Measurements from ENCODE around the gene UPP1. TPM values are rescaled to one million over a fixed set of nuclear protein-coding genes. Genes with fewer than 3 reads are reported as not detected.
"Not testable (repeated sequence)": the region's sequence is repeated elsewhere in the genome, so short reads cannot be mapped to it uniquely, and the experiment has no call there.

Gene UPP1
- total RNA-seq, 1 donor from 2014 or later = 55.4 TPM

GRCh38 chr7:48063985-48064384, 25.1 kb upstream of the UPP1 start:
- no peak overlapping the region for H3K4me3 Mint-ChIP-seq
- H3K9me3 Mint-ChIP-seq = peaks cover 9% of the 10 kb centered on the region
- no peak overlapping the region for H3K27ac Mint-ChIP-seq
- intact Hi-C loops (cut with micrococcal nuclease) = no loop called here
- H3K4me1 Mint-ChIP-seq (ENCODE audit: low read depth) = no peaks in the 10 kb centered on the region
- no peaks in the 10 kb centered on the region for H3K36me3 Mint-ChIP-seq (ENCODE audit: low read depth)
- H3K27me3 Mint-ChIP-seq (ENCODE audit: insufficient read depth) = peaks cover 13% of the 10 kb centered on the region
- DNase-seq (ENCODE audit: low spot score) = no peak

GRCh38 chr7:48067475-48067874, 21.6 kb upstream of the UPP1 start:
- Mint-ChIP-seq H3K9me3 (peaks cover 12% of the 10 kb centered on the region), H3K4me3 (no peak overlapping the region), H3K27ac (no peak overlapping the region), H3K27me3 (ENCODE audit: insufficient read depth) (peaks cover 12% of the 10 kb centered on the region), H3K36me3 (ENCODE audit: low read depth) (peaks cover 2% of the 10 kb centered on the region), H3K4me1 (ENCODE audit: low read depth) (no peaks in the 10 kb centered on the region)
- intact Hi-C loops (cut with micrococcal nuclease) = no loop called here
- no peak for DNase-seq (ENCODE audit: low spot score)

DNA sequence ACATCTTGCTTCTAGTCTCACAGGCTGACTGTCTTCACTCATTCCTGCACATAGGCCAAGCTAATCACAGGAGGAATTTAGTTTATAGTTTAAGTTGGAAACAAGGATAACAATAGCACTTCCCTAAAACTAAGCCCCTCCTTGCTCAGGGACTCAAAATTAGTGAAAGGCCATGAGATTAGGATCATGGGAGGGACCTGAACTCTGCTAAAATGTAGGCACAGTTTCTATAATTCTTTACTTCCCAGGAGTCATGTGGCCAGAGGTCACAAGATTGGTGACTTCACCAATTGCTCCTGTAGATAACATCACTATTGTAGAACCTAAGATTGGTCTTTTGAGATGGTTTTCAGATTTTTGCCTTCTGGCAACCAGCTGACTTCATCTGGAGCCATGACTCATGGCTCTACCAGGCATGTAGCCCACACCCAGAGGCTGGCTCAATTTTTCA, 14.8 kb upstream of the UPP1 start:
- no peak for DNase-seq (ENCODE audit: low spot score)
- H3K9me3 Mint-ChIP-seq = peaks cover 4% of the 10 kb centered on the region
- no peak overlapping the region for H3K27ac Mint-ChIP-seq
- no peaks in the 10 kb centered on the region for H3K27me3 Mint-ChIP-seq (ENCODE audit: insufficient read depth)
- intact Hi-C loops (cut with micrococcal nuclease) = no loop called here
- H3K4me1 Mint-ChIP-seq (ENCODE audit: low read depth) = peaks cover 12% of the 10 kb centered on the region
- no peak overlapping the region for H3K4me3 Mint-ChIP-seq
- H3K36me3 Mint-ChIP-seq (ENCODE audit: low read depth) = peaks cover 2% of the 10 kb centered on the region

GRCh38 chr7:48077423-48077822, 11.6 kb upstream of the UPP1 start:
- peaks cover 1% of the 10 kb centered on the region for H3K9me3 Mint-ChIP-seq
- H3K4me1 Mint-ChIP-seq (ENCODE audit: low read depth) = peaks cover 14% of the 10 kb centered on the region
- no peaks in the 10 kb centered on the region for H3K36me3 Mint-ChIP-seq (ENCODE audit: low read depth)
- peaks cover 2% of the 10 kb centered on the region for H3K27me3 Mint-ChIP-seq (ENCODE audit: insufficient read depth)
- intact Hi-C loops (cut with micrococcal nuclease) = no loop called here
- H3K4me3 Mint-ChIP-seq = no peak overlapping the region
- no peak overlapping the region for H3K27ac Mint-ChIP-seq
- DNase-seq (ENCODE audit: low spot score) = no peak

DNA sequence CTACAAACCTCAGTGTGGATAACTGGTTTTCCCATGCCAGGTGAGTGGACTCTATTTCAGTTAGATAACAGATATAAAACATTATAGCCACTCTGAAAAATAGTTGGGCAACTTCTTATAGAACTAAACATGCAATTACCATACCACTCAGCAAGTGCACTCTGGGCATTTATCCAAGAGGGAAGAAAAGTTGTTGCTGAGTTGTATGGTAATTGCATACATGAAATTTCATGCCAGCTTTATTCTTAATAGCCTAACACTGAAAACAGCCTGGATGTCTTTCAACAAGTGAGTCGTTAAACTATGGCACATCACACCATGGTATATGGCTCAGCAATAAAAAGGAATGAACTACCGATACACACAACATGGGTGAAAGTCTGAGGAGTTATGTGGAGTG, 10.6 kb upstream of the UPP1 start:
- Mint-ChIP-seq H3K4me3 (no peak overlapping the region), H3K27ac (no peak overlapping the region), H3K4me1 (ENCODE audit: low read depth) (peaks cover 24% of the 10 kb centered on the region), H3K9me3 (no peaks in the 10 kb centered on the region), H3K36me3 (ENCODE audit: low read depth) (peaks cover 1% of the 10 kb centered on the region), H3K27me3 (ENCODE audit: insufficient read depth) (peaks cover 2% of the 10 kb centered on the region)
- intact Hi-C loops (cut with micrococcal nuclease) = no loop called here
- DNase-seq (ENCODE audit: low spot score) = no peak

DNA sequence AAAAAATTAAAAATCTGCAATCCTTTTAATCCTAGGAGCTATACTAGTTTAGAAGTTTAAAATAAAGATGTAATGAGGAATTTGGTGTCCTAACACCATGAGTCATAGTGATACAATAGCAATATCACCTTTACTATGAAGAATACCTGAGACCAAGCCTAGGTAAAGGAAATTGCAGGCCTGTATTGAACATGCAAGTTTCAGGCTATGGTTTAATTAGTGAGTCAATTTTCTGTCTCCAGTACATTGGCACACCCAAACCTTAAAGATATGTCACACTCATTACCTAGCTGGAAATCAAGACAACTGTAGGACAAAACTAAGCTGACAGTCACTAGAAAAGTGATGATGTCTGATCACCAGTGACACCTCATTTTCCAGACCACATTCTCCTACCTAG, 6.7 kb upstream of the UPP1 start:
- H3K27ac Mint-ChIP-seq; intact Hi-C loops (cut with micrococcal nuclease); H3K27me3 Mint-ChIP-seq (ENCODE audit: insufficient read depth); H3K36me3 Mint-ChIP-seq (ENCODE audit: low read depth); DNase-seq (ENCODE audit: low spot score); H3K9me3 Mint-ChIP-seq: not testable (repeated sequence)
- Mint-ChIP-seq H3K4me3 (peak overlapping the region; percentile 12), H3K4me1 (ENCODE audit: low read depth) (peaks cover 46% of the 10 kb centered on the region)

GRCh38 chr7:48083114-48083830, 5.8 kb upstream of the UPP1 start:
- Mint-ChIP-seq H3K27ac (peak overlapping the region; percentile 67), H3K4me3 (peak overlapping the region; percentile 28), H3K9me3 (no peaks in the 10 kb centered on the region), H3K36me3 (ENCODE audit: low read depth) (peaks cover 3% of the 10 kb centered on the region), H3K27me3 (ENCODE audit: insufficient read depth) (peaks cover 2% of the 10 kb centered on the region), H3K4me1 (ENCODE audit: low read depth) (peaks cover 54% of the 10 kb centered on the region)
- intact Hi-C loops (cut with micrococcal nuclease) = no loop called here
- DNase-seq (ENCODE audit: low spot score) = no peak

DNA sequence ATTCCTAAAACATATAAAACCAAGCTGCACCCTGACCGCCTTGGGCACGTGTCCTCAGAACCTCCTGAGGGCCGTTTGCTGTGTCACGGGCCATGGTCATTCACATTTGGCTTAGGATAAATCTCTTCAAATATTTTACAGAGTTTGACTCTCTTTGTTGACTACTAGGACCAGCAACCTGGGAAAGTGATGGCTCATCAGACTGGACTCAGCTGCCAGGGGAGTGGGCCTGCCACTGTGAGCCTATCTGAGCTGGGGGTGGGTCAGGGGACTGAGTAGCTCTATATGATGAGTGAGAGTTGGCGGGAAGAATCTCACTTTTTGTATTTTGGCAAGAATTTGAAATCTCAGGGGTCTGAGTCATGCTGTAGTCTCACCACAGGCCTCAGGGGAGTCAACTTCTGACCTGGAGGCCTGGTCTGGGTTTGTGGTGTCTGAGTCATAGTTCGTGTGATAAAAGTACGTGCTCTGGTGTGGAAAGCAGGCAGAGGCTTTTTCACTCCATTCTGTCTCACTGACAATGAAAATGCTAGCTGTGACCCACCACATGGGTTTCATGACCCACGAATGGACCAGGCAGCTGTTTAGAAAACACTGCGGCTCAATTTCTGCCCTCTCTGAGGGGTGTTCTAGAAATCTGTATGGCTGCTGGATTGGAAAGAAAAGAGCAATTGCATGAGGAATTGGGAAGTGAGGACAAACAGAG, 4.2 kb upstream of the UPP1 start:
- intact Hi-C loops (cut with micrococcal nuclease) = loop anchor here (1.0 to 5.0 kb wide), 7 partner anchors 44 to 603 kb away; partner anchors contain the start of genes C7orf57 and HUS1
- Mint-ChIP-seq H3K4me1 (ENCODE audit: low read depth) (peaks cover 60% of the 10 kb centered on the region), H3K9me3 (no peaks in the 10 kb centered on the region), H3K4me3 (peak overlapping the region; percentile 70), H3K27ac (peak overlapping the region; percentile 95), H3K36me3 (ENCODE audit: low read depth) (peaks cover 3% of the 10 kb centered on the region), H3K27me3 (ENCODE audit: insufficient read depth) (peaks cover 2% of the 10 kb centered on the region)
- peak; percentile 72 for DNase-seq (ENCODE audit: low spot score)

GRCh38 chr7:48085433-48085791, 3.7 kb upstream of the UPP1 start:
- DNase-seq (ENCODE audit: low spot score) = no peak
- intact Hi-C loops (cut with micrococcal nuclease) = loop anchor here (1.0 to 5.0 kb wide), 7 partner anchors 44 to 603 kb away; partner anchors contain the start of genes C7orf57 and HUS1
- no peaks in the 10 kb centered on the region for H3K9me3 Mint-ChIP-seq
- H3K27ac Mint-ChIP-seq = peak overlapping the region; percentile 95
- peak overlapping the region; percentile 70 for H3K4me3 Mint-ChIP-seq
- H3K27me3 Mint-ChIP-seq (ENCODE audit: insufficient read depth) = peaks cover 2% of the 10 kb centered on the region
- peaks cover 4% of the 10 kb centered on the region for H3K36me3 Mint-ChIP-seq (ENCODE audit: low read depth)
- H3K4me1 Mint-ChIP-seq (ENCODE audit: low read depth) = peaks cover 65% of the 10 kb centered on the region

DNA sequence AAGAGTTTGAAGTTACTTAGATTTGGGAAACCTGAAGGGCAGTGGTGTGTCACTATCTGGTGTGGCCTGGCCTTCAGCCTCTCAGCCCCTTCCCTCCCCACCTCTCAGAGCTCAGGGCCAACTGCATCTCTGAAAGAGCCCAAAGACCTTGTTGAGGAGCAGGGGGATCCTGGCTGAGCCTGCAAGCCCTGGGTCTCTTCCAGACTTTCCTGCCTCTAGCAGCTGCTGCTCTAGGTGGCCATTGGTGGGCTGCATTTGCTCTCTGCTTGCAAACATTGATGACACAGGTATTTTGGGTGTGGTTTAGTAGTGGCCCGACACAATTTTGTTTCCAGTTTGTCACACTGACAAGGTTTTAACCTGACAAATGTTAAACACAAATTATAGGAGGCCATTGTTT, 3.1 kb upstream of the UPP1 start:
- Mint-ChIP-seq H3K4me3 (peak overlapping the region; percentile 30), H3K4me1 (ENCODE audit: low read depth) (peaks cover 70% of the 10 kb centered on the region)

DNA sequence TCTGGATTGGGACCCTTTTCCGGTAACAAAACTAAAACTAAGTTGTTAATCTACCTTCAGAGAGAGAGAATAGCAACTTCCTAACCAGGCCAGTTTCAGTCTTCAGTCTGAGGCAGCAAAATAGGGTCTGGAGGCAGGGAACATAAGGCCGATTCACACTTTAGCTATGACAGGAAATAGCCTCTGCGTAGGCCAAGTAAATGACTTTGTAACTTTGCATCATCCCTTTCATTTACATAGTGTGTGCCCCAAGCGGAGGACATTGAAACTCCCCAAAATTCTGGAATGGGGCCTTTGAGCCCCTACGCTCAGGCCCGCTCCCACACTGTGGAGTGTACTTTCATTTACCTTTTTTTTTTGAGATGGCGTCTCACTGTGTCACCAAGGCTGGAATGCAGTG, 1.7 kb upstream of the UPP1 start:
- intact Hi-C loops (cut with micrococcal nuclease) = loop anchor here (5.0 kb wide), 2 partner anchors 215 to 605 kb away; no protein-coding TSS in a partner anchor
- peak overlapping the region; percentile 95 for H3K27ac Mint-ChIP-seq
- no peaks in the 10 kb centered on the region for H3K9me3 Mint-ChIP-seq
- H3K4me1 Mint-ChIP-seq (ENCODE audit: low read depth) = peaks cover 83% of the 10 kb centered on the region
- DNase-seq (ENCODE audit: low spot score) = no peak
- H3K4me3 Mint-ChIP-seq = peak overlapping the region; percentile 72
- H3K36me3 Mint-ChIP-seq (ENCODE audit: low read depth) = peaks cover 23% of the 10 kb centered on the region
- H3K27me3 Mint-ChIP-seq (ENCODE audit: insufficient read depth) = no peaks in the 10 kb centered on the region

More for the DNA sequence above, 3.1 kb upstream of the UPP1 start:
- Mint-ChIP-seq H3K9me3 (no peaks in the 10 kb centered on the region), H3K27ac (peak overlapping the region; percentile 95), H3K27me3 (ENCODE audit: insufficient read depth) (no peaks in the 10 kb centered on the region), H3K36me3 (ENCODE audit: low read depth) (peaks cover 9% of the 10 kb centered on the region)
- intact Hi-C loops (cut with micrococcal nuclease) = loop anchor here (1.0 to 5.0 kb wide), 7 partner anchors 45 to 604 kb away; partner anchors contain the start of genes C7orf57 and HUS1
- no peak for DNase-seq (ENCODE audit: low spot score)

DNA sequence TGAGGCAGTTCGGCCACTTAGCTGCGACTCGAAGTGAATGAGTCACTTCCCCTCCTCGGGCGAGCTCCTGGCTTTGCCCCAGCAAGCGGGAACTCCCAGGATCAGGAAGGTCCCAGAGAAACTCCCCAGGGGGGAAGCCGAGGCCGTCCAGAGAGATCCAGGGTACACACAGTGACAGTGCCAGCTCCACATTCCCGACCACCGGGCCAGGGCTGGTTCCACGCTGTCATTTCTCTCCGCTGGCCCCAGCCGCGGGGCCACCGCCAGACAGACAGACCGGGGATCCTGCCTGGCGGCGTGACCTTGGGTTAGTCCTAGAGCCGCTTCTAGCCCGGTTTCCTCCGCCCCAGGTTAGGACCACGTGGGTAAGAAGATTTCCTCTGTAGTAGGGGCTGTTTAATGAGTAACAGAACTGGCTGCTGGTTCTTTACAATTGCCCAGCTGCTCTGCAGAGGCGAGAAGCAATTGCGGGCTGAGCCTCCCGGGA, 463 bp upstream of the UPP1 start:
- H3K36me3 Mint-ChIP-seq (ENCODE audit: low read depth) = peaks cover 28% of the 10 kb centered on the region
- H3K27me3 Mint-ChIP-seq (ENCODE audit: insufficient read depth) = no peaks in the 10 kb centered on the region
- peaks cover 82% of the 10 kb centered on the region for H3K4me1 Mint-ChIP-seq (ENCODE audit: low read depth)
- intact Hi-C loops (cut with micrococcal nuclease) = loop anchor here (1.0 to 5.0 kb wide), 5 partner anchors 9 to 606 kb away; partner anchors contain the start of gene HUS1
- H3K4me3 Mint-ChIP-seq = peak overlapping the region; percentile 87
- peak overlapping the region; percentile 96 for H3K27ac Mint-ChIP-seq
- peak; percentile 87 for DNase-seq (ENCODE audit: low spot score)
- H3K9me3 Mint-ChIP-seq = no peaks in the 10 kb centered on the region
